ENCODE measurements around the gene ANKRD28.

- TF ChIP-seq, protein P1, sequence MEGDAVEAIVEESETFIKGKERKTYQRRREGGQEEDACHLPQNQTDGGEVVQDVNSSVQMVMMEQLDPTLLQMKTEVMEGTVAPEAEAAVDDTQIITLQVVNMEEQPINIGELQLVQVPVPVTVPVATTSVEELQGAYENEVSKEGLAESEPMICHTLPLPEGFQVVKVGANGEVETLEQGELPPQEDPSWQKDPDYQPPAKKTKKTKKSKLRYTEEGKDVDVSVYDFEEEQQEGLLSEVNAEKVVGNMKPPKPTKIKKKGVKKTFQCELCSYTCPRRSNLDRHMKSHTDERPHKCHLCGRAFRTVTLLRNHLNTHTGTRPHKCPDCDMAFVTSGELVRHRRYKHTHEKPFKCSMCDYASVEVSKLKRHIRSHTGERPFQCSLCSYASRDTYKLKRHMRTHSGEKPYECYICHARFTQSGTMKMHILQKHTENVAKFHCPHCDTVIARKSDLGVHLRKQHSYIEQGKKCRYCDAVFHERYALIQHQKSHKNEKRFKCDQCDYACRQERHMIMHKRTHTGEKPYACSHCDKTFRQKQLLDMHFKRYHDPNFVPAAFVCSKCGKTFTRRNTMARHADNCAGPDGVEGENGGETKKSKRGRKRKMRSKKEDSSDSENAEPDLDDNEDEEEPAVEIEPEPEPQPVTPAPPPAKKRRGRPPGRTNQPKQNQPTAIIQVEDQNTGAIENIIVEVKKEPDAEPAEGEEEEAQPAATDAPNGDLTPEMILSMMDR (conservative IDR thresholded peaks at IDR 0.05; ENCODE audit: low read depth, low read length), result no peak
- TF ChIP-seq RAD21 (IDR thresholded peaks at IDR 0.05; ENCODE audit: low read length), result no peak
- no peak for TF ChIP-seq POLR2A (IDR thresholded peaks at IDR 0.05; ENCODE audit: low read depth, low read length)
- peak; percentile 26; the same call in 1 of the 2 replicates for TF ChIP-seq CEBPB (IDR thresholded peaks at IDR 0.05; ENCODE audit: low read depth, low read length)
- no peak for TF ChIP-seq USF2 (IDR thresholded peaks at IDR 0.05; ENCODE audit: low read depth, low read length)
- TF ChIP-seq BHLHE40 (IDR thresholded peaks at IDR 0.05; ENCODE audit: low read depth, low read length), result no peak
- no peak for TF ChIP-seq ELK1 (IDR thresholded peaks at IDR 0.05; ENCODE audit: borderline replicate concordance, low read depth, low read length)
Measured at GRCh38 chr3:15800780-15801179, 3.0 kb upstream of the ANKRD28 start.

Data from IMR-90 (cell line).